GM10248 (cell line): ENCODE results near the gene PIP5K1B.

Experiments
- CTCF ChIA-PET: fragments of 300-600 bp; sonication (Branson Sonifier 250); formaldehyde crosslinking; extraction: SDS; loops from one replicate; lab custom pipeline; 2021; ENCODE audit warnings: antibody characterized with exemption; lab: Yijun Ruan, JAX
- POLR2A ChIA-PET: fragments of 350-650 bp; sonication (Branson Sonifier 250); formaldehyde crosslinking; extraction: SDS; loops from one replicate; lab custom pipeline; 2020; ENCODE audit warnings: antibody characterized with exemption; lab: Yijun Ruan, JAX
- DNase-seq: peaks from one replicate; pipeline ENCODE4 v3.0.0; 2012; ENCODE audit errors: extremely low spot score
- CTCF ChIP-seq: IDR thresholded peaks from 2 replicates; pipeline ENCODE4 v1.5.1; 2012; ENCODE audit warnings: mild to moderate bottlenecking, low read depth; ENCODE audit errors: extremely low read depth, missing control alignments, control extremely low read depth

Gene PIP5K1B

GRCh38 chr9:68746525-68746924, 41.5 kb downstream of the PIP5K1B start:
- CTCF ChIA-PET = interaction anchor here (0.8 to 1.7 kb wide), 7 partner anchors 9 to 195 kb away, joined by 3 to 6 read pairs (median 3); no protein-coding TSS in a partner anchor
- POLR2A ChIA-PET = no interaction called here
- TF ChIP-seq CTCF = no peak
- DNase-seq = no peak

- TF ChIP-seq CTCF = no peak
- DNase-seq = no peak
- ChIA-PET CTCF (interaction anchor here (0.8 to 1.4 kb wide), 4 partner anchors 11 to 252 kb away, joined by 3 read pairs; no protein-coding TSS in a partner anchor), POLR2A (no interaction called here)
These were observed 42.0 kb downstream of the PIP5K1B start for GRCh38 chr9:68747043-68747533.

- POLR2A ChIA-PET = no interaction called here
- CTCF ChIA-PET = no interaction called here
- DNase-seq = no peak
- no peak for TF ChIP-seq CTCF
These were observed 44.1 kb downstream of the PIP5K1B start for GRCh38 chr9:68749135-68749534.

- CTCF ChIA-PET = no interaction called here
- TF ChIP-seq CTCF = no peak
- DNase-seq = no peak
- POLR2A ChIA-PET = no interaction called here
These were observed 44.6 kb downstream of the PIP5K1B start for GRCh38 chr9:68749579-68750159.

GRCh38 chr9:68750255-68750654, 45.2 kb downstream of the PIP5K1B start:
- DNase-seq = no peak
- TF ChIP-seq CTCF = no peak
- POLR2A ChIA-PET = no interaction called here
- CTCF ChIA-PET = interaction anchor here (1.5 to 1.8 kb wide), 2 partner anchors 10 to 21 kb away, joined by 3 to 5 read pairs; no protein-coding TSS in a partner anchor

- ChIA-PET POLR2A (no interaction called here), CTCF (interaction anchor here (0.9 to 1.8 kb wide), 6 partner anchors 9 to 177 kb away, joined by 3 to 6 read pairs (median 3); no protein-coding TSS in a partner anchor)
- TF ChIP-seq CTCF = no peak
- DNase-seq = no peak
These were observed 45.7 kb downstream of the PIP5K1B start for GRCh38 chr9:68750786-68751185.
